CD8-positive, alpha-beta memory T cell (primary cell): ENCODE results near the gene SPATA6. TPM values are rescaled to one million over a fixed set of nuclear protein-coding genes. Genes with fewer than 3 reads are reported as not detected.

Experiments
- CTCF ChIA-PET: fragments of 350-600 bp; sonication (Branson Sonifier 250); formaldehyde crosslinking; loops from one replicate; lab custom pipeline; 2021; ENCODE audit warnings: antibody characterized with exemption; lab: Charles Lee
- POLR2A ChIA-PET: fragments of 350-600 bp; sonication (Branson Sonifier 250); formaldehyde crosslinking; loops from one replicate; lab custom pipeline; 2021; ENCODE audit warnings: antibody characterized with exemption; lab: Charles Lee
- DNase-seq, 5 donors: peaks; one replicate each; pipeline versions ENCODE4 v3.0.0 to v3.0.0-alpha.2; 2020 to 2022; ENCODE audit warnings: mixed read lengths in 1 of 5
- H3K27ac ChIP-seq: one replicate; pipeline ENCODE4 v1.7.0; 2013; ENCODE audit warnings: low read depth, mild to moderate bottlenecking, low read length, moderate library complexity
- H3K27me3 ChIP-seq: 2 replicates; pipeline ENCODE4 v1.7.0; 2013; ENCODE audit warnings: low read length, mild to moderate bottlenecking; ENCODE audit not compliant: insufficient read depth, poor library complexity, severe bottlenecking
- H3K36me3 ChIP-seq: 2 replicates; pipeline ENCODE4 v1.7.0; 2013; ENCODE audit warnings: mild to moderate bottlenecking, low read length, moderate library complexity; ENCODE audit not compliant: insufficient read depth
- H3K4me1 ChIP-seq: 2 replicates; pipeline ENCODE4 v1.7.0; 2013; ENCODE audit warnings: mild to moderate bottlenecking, low read length, moderate library complexity; ENCODE audit not compliant: insufficient read depth
- H3K4me3 ChIP-seq: 2 replicates; pipeline ENCODE4 v1.7.0; 2013; ENCODE audit warnings: mild to moderate bottlenecking, low read length
- H3K9me3 ChIP-seq: 2 replicates; pipeline ENCODE4 v1.7.0; 2013; ENCODE audit warnings: mild to moderate bottlenecking, low read length
- H3K27ac Mint-ChIP-seq, 8 donors: one replicate each; pipeline ENCODE4 v1.8.0; 2020 to 2021; ENCODE audit warnings: mixed read lengths in 8 of 8, mild to moderate bottlenecking in 6 of 8, inconsistent platforms in 3 of 8, moderate library complexity in 3 of 8
- H3K27me3 Mint-ChIP-seq, 2 donors: one replicate each; pipeline ENCODE4 v1.8.0; 2020 to 2021; ENCODE audit warnings: mixed read lengths in 2 of 2, mild to moderate bottlenecking in 1 of 2, moderate library complexity in 1 of 2
- H3K36me3 Mint-ChIP-seq, 3 donors: one replicate each; pipeline ENCODE4 v1.8.0; 2020 to 2021; ENCODE audit warnings: mixed read lengths in 3 of 3, inconsistent platforms in 1 of 3, mild to moderate bottlenecking in 1 of 3
- H3K4me1 Mint-ChIP-seq, 3 donors: one replicate each; pipeline ENCODE4 v1.8.0; 2020 to 2021; ENCODE audit warnings: mixed read lengths in 3 of 3, inconsistent platforms in 1 of 3, mild to moderate bottlenecking in 1 of 3
- H3K4me3 Mint-ChIP-seq, 7 donors: one replicate each; pipeline ENCODE4 v1.8.0; 2020 to 2021; ENCODE audit warnings: mixed read lengths in 7 of 7, mild to moderate bottlenecking in 6 of 7, moderate library complexity in 4 of 7, inconsistent platforms in 2 of 7
- H3K9me3 Mint-ChIP-seq, 5 donors: one replicate each; pipeline ENCODE4 v1.8.0; 2020 to 2022; ENCODE audit warnings: mixed read lengths in 5 of 5, mild to moderate bottlenecking in 3 of 5, moderate library complexity in 2 of 5, inconsistent platforms in 1 of 5
- polyA plus RNA-seq: library from polyadenylated mRNA; unstranded; fragments of 300-500 nt; fragmentation: Illumina TruSeq; gene quantifications from one replicate; pipeline ENCODE4 v1.2.3, GENCODE V29; 2021
- total RNA-seq, 2 experiments: library from RNA; stranded (reverse); gene quantifications; one replicate each; pipeline ENCODE4 v1.2.3, GENCODE V29; 2021

Gene SPATA6
- total and polyA plus RNA-seq, 3 experiments from 2014 or later: 0.35 to 1.6 (median 0.72) TPM

GRCh38 chr1:48263041-48263440 is 209.0 kb downstream of the SPATA6 start:
- DNase-seq: no peak
- no peak overlapping the region for H3K4me3 Mint-ChIP-seq
- no peaks in the 10 kb centered on the region for H3K36me3 ChIP-seq
- H3K27ac Mint-ChIP-seq: no peak overlapping the region
- ChIA-PET CTCF (no interaction called here), POLR2A (no interaction called here)
- H3K27me3 ChIP-seq: no peaks in the 10 kb centered on the region
- no peaks in the 10 kb centered on the region for H3K4me1 Mint-ChIP-seq
- no peaks in the 10 kb centered on the region for H3K9me3 ChIP-seq
- H3K4me1 ChIP-seq: no peaks in the 10 kb centered on the region
- peaks cover 0 to 3% (median 0%) of the 10 kb centered on the region in 5 donors for H3K9me3 Mint-ChIP-seq
- peaks cover 3% of the 10 kb centered on the region in 2 donors for H3K27me3 Mint-ChIP-seq
- H3K36me3 Mint-ChIP-seq: no peaks in the 10 kb centered on the region
- no peak overlapping the region for H3K27ac ChIP-seq
- H3K4me3 ChIP-seq: no peak overlapping the region

DNA sequence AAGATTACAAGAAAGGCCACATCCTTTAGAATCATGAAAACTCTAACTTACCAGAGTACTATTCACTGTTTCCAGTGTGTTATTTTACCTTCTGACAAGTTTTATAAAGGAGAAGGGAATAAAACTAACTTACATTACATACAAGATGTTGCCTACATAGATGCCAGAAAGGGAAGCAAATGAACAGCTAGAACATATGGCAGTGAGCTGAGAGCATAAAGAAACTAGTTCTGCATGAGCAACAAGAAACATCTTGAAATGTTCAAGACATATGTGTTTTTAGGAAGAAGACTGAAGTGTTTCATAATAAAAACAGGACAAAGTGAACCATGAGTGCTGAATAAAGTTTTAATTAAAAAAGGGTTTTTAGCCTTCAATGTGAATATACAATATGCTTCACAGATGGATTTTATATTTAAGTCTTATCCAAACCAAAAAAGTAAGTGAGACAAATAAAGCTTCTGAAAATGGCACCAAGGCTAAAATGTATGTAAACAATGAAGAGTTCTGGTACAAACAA is 210.1 kb downstream of the SPATA6 start:
- POLR2A ChIA-PET: no interaction called here
- H3K27me3 ChIP-seq: no peaks in the 10 kb centered on the region
- no peaks in the 10 kb centered on the region for H3K36me3 Mint-ChIP-seq
- H3K36me3 ChIP-seq: no peaks in the 10 kb centered on the region
- no peak for DNase-seq
- no peak overlapping the region for H3K27ac Mint-ChIP-seq
- peaks cover 3% of the 10 kb centered on the region in 2 donors for H3K27me3 Mint-ChIP-seq
- H3K4me3 Mint-ChIP-seq: no peak overlapping the region
- CTCF ChIA-PET: no interaction called here
- H3K9me3 ChIP-seq: no peaks in the 10 kb centered on the region
- no peaks in the 10 kb centered on the region for H3K4me1 ChIP-seq
- no peak overlapping the region for H3K27ac ChIP-seq
- H3K4me1 Mint-ChIP-seq: no peaks in the 10 kb centered on the region
- no peak overlapping the region for H3K4me3 ChIP-seq
- peaks cover 0 to 3% (median 0%) of the 10 kb centered on the region in 5 donors for H3K9me3 Mint-ChIP-seq

- CTCF ChIA-PET: no interaction called here
- POLR2A ChIA-PET: no interaction called here
Measured at GRCh38 chr1:48258106-48258505, 213.9 kb downstream of the SPATA6 start.

GRCh38 chr1:48254254-48254653 is 217.8 kb downstream of the SPATA6 start:
- no peak overlapping the region for H3K4me3 ChIP-seq
- POLR2A ChIA-PET: no interaction called here
- Mint-ChIP-seq H3K9me3 (no peaks in the 10 kb centered on the region), H3K27ac (no peak overlapping the region), H3K27me3 (peaks cover 2 to 4% of the 10 kb centered on the region in 2 donors), H3K36me3 (no peaks in the 10 kb centered on the region), H3K4me1 (peaks cover 0 to 3% (median 0%) of the 10 kb centered on the region in 3 donors), H3K4me3 (no peak overlapping the region)
- CTCF ChIA-PET: no interaction called here
- no peak overlapping the region for H3K27ac ChIP-seq
- H3K27me3 ChIP-seq: no peaks in the 10 kb centered on the region
- no peaks in the 10 kb centered on the region for H3K9me3 ChIP-seq
- no peaks in the 10 kb centered on the region for H3K36me3 ChIP-seq
- H3K4me1 ChIP-seq: no peaks in the 10 kb centered on the region
- DNase-seq: no peak

More at GRCh38 chr1:48258106-48258505, 213.9 kb downstream of the SPATA6 start:
- Histone ChIP-seq H3K4me1 (no peaks in the 10 kb centered on the region), H3K27ac (no peak overlapping the region), H3K36me3 (no peaks in the 10 kb centered on the region), H3K4me3 (no peak overlapping the region), H3K27me3 (no peaks in the 10 kb centered on the region), H3K9me3 (no peaks in the 10 kb centered on the region)
- Mint-ChIP-seq H3K9me3 (no peaks in the 10 kb centered on the region), H3K27ac (no peak overlapping the region), H3K4me1 (no peaks in the 10 kb centered on the region), H3K27me3 (peaks cover 2 to 3% of the 10 kb centered on the region in 2 donors), H3K36me3 (no peaks in the 10 kb centered on the region), H3K4me3 (no peak overlapping the region)
- no peak for DNase-seq

- H3K9me3 ChIP-seq: no peaks in the 10 kb centered on the region
- Mint-ChIP-seq H3K4me3 (no peak overlapping the region), H3K27me3 (peaks cover 7 to 9% of the 10 kb centered on the region in 2 donors), H3K27ac (no peak overlapping the region), H3K9me3 (no peaks in the 10 kb centered on the region), H3K4me1 (peaks cover 0 to 3% (median 0%) of the 10 kb centered on the region in 3 donors), H3K36me3 (no peaks in the 10 kb centered on the region)
- H3K27ac ChIP-seq: no peak overlapping the region
- POLR2A ChIA-PET: no interaction called here
- no peaks in the 10 kb centered on the region for H3K4me1 ChIP-seq
- no peak for DNase-seq
- no peaks in the 10 kb centered on the region for H3K27me3 ChIP-seq
- CTCF ChIA-PET: interaction anchor here (2.0 kb wide), 1 partner anchor 14 kb away, joined by 4 read pairs; no protein-coding TSS in a partner anchor
- H3K36me3 ChIP-seq: no peaks in the 10 kb centered on the region
- no peak overlapping the region for H3K4me3 ChIP-seq
Measured at GRCh38 chr1:48251821-48252220, 220.2 kb downstream of the SPATA6 start.

DNA sequence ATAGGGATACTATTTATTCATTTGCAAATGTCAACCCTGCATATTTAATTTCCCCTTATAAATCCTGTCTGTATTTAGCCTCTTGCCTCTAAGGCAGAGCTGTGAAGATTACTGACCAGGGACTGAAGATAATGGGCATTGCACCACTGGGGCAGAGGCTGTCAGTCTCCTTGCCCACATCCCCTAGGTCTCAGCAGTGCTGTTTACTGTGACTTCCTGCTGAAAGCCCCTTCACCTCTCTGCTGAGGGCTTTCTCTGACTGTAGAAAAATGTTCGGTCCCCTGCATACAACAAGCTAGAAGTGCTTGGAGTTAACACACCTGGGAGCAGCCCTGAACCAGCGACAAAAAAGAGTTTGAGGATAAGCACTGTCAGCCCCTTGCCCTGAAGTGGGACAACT is 220.7 kb downstream of the SPATA6 start:
- H3K9me3 ChIP-seq: no peaks in the 10 kb centered on the region
- H3K27ac ChIP-seq: no peak overlapping the region
- DNase-seq: no peak
- H3K9me3 Mint-ChIP-seq: no peaks in the 10 kb centered on the region
- H3K4me1 Mint-ChIP-seq: peaks cover 0 to 3% (median 0%) of the 10 kb centered on the region in 3 donors
- no peak overlapping the region for H3K27ac Mint-ChIP-seq
- ChIA-PET CTCF (interaction anchor here (2.0 kb wide), 1 partner anchor 13 kb away, joined by 4 read pairs; no protein-coding TSS in a partner anchor), POLR2A (no interaction called here)
- no peaks in the 10 kb centered on the region for H3K36me3 ChIP-seq
- H3K27me3 Mint-ChIP-seq: peaks cover 7 to 9% of the 10 kb centered on the region in 2 donors
- H3K36me3 Mint-ChIP-seq: no peaks in the 10 kb centered on the region
- H3K4me3 Mint-ChIP-seq: no peak overlapping the region
- no peak overlapping the region for H3K4me3 ChIP-seq
- no peaks in the 10 kb centered on the region for H3K27me3 ChIP-seq
- H3K4me1 ChIP-seq: no peaks in the 10 kb centered on the region

- no peak overlapping the region for H3K4me3 ChIP-seq
- no peak for DNase-seq
- no peaks in the 10 kb centered on the region for H3K9me3 ChIP-seq
- H3K36me3 ChIP-seq: no peaks in the 10 kb centered on the region
- H3K27me3 ChIP-seq: no peaks in the 10 kb centered on the region
- no peak overlapping the region for H3K27ac ChIP-seq
- peaks cover 7% of the 10 kb centered on the region in 2 donors for H3K27me3 Mint-ChIP-seq
- H3K9me3 Mint-ChIP-seq: no peaks in the 10 kb centered on the region
- no peak overlapping the region for H3K27ac Mint-ChIP-seq
- no peak overlapping the region for H3K4me3 Mint-ChIP-seq
- H3K4me1 Mint-ChIP-seq: peaks cover 0 to 3% (median 0%) of the 10 kb centered on the region in 3 donors
- CTCF ChIA-PET: interaction anchor here (2.0 kb wide), 1 partner anchor 13 kb away, joined by 4 read pairs; no protein-coding TSS in a partner anchor
- POLR2A ChIA-PET: no interaction called here
- H3K36me3 Mint-ChIP-seq: no peaks in the 10 kb centered on the region
- no peaks in the 10 kb centered on the region for H3K4me1 ChIP-seq
Measured at GRCh38 chr1:48250572-48250971, 221.4 kb downstream of the SPATA6 start.

DNA sequence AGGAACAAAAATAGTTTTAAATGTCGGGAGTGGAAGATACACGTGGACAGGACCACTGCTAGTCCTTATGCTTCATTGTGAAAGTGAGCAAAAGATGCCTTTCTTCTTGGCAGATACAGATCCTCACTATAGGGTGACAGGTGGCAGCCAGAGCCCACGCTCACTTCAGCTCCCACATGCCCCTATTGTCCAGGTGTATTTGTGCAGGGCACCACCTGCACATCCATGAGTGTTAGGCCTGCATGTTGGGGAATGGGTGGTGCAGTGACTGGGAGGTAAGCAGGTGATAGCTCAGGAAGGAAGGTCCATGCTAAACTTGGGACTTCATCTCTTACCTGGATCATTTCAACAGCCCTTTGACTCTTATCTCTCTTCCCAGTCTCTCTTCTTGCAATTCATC is 222.1 kb downstream of the SPATA6 start:
- Histone ChIP-seq H3K4me1 (no peaks in the 10 kb centered on the region), H3K27me3 (no peaks in the 10 kb centered on the region), H3K27ac (no peak overlapping the region), H3K4me3 (no peak overlapping the region), H3K9me3 (no peaks in the 10 kb centered on the region), H3K36me3 (no peaks in the 10 kb centered on the region)
- H3K9me3 Mint-ChIP-seq: no peaks in the 10 kb centered on the region
- H3K27me3 Mint-ChIP-seq: peaks cover 7% of the 10 kb centered on the region in 2 donors
- H3K27ac Mint-ChIP-seq: no peak overlapping the region
- H3K4me1 Mint-ChIP-seq: peaks cover 0 to 3% (median 0%) of the 10 kb centered on the region in 3 donors
- H3K36me3 Mint-ChIP-seq: no peaks in the 10 kb centered on the region
- CTCF ChIA-PET: interaction anchor here (2.0 kb wide), 1 partner anchor 12 kb away, joined by 4 read pairs; no protein-coding TSS in a partner anchor
- no peak overlapping the region for H3K4me3 Mint-ChIP-seq
- POLR2A ChIA-PET: no interaction called here
- DNase-seq: no peak
